RCC 7860 (cell line): ENCODE data around the gene ITPRID1.
A peak's percentile ranks its signal among the peaks of the same experiment; 100 is the strongest.
"Not testable (repeated sequence)": the region's sequence is repeated elsewhere in the genome, so short reads cannot be mapped to it uniquely, and the experiment has no call there.

Source experiments
- DNase-seq: peaks from one replicate; pipeline ENCODE4 v3.0.0-alpha.2; 2015; ENCODE audit warnings: low spot score
- FAIRE-seq: peaks from 2 replicates; lab custom pipeline; 2012; peaks lifted over from hg19 to GRCh38; lab: Jason Lieb, UNC

Gene ITPRID1

GRCh38 chr7:31513790-31514189 is at the start of gene ITPRID1:
ITPRID1 (plus strand) TSS chr7:31514090; CDS start chr7:31553025, 38,935 bp downstream.
- FAIRE-seq, result no peak
- DNase-seq, result no peak

DNA sequence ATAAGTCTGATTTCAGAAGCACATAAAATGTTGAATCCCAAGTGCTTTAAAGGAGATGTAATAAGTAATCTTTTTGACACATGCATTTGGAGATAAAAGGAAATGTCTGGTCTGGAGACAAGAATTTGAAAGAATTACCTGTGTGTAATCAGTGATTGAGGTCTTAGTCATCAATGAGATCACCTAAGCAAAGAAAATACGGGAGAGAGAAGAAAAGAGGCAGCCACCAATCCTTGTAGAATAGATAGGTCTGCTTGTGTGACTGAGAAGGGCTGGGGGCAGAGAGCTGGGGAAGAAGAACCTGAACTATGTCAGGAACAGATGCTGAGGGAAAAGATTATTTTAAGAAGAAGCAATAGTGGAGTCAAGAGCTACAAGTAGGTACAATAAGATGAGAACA is 49.3 kb upstream of the ITPRID1 start:
- FAIRE-seq, result peak; percentile 78
- DNase-seq, result peak; percentile 85

DNA sequence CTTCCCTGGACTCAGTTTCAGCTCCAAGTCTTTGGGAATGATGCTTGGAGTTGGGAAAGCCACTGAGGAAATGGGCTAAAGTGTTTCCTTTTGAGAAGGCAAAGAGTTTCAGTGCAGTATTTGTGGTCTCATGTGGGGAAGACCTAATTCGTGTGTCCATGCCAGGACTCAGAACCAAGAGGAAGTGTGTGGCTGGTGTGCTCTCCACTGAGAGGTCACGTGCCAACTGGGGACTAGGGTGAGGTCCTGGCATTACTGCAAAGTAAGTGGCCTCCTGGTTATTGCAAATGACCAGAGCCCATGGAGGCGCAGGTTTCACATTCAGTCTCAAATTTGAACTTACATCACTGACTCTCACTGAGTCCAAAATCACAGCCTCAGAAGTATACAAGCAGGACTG is 48.6 kb upstream of the ITPRID1 start:
- FAIRE-seq (no peak), DNase-seq (no peak)

DNA sequence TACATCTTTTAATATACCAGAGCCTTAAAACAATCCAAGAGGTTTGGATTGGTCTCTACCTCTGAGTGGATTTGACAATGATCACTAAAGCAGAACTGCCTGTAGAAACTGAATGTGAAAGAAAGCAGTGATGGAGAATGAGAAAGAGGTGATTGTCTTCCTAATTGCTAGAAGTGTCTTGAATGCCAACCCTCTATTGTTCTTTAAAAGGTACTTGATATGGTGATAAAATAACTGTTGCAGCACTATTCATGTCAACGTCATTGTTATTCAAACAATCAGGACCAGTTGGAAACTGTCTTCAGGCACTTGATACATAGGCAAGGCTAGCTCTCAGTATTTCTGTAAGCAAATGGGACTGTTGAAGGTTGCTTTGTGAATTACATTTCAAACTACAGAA is 47.9 kb upstream of the ITPRID1 start:
- FAIRE-seq (no peak), DNase-seq (no peak)

DNA sequence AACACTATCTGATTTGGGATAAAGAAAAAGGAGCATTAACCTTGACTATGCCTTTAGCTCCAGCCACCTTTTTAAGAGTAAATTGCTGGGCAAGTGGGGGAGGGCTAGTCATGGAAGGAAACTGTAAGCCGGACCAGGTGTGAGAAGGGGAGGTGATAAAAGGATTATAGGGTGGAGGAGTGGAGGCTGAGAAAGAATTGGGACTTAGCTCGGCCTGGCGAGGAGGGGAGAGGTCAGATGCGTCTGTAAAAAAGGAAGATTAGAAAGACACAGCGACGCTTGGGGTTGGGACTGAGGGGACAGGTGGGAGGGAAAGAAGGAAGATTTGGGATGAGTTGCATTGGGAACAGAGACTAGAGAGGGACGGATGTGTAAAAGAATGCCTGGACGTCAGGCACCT is 43.0 kb upstream of the ITPRID1 start:
- DNase-seq, FAIRE-seq: not testable (repeated sequence)

GRCh38 chr7:31475368-31475767 is 38.5 kb upstream of the ITPRID1 start:
- no peak for FAIRE-seq
- DNase-seq, result no peak

GRCh38 chr7:31476073-31476745 is 37.7 kb upstream of the ITPRID1 start:
- FAIRE-seq (no peak), DNase-seq (no peak)

GRCh38 chr7:31476941-31477677 is 36.8 kb upstream of the ITPRID1 start:
- DNase-seq, result no peak
- no peak for FAIRE-seq

- no peak for DNase-seq
- FAIRE-seq, result no peak
Measured at GRCh38 chr7:31478018-31478417, 35.9 kb upstream of the ITPRID1 start.

GRCh38 chr7:31478721-31479120 is 35.2 kb upstream of the ITPRID1 start:
- no peak for DNase-seq
- FAIRE-seq, result no peak

DNA sequence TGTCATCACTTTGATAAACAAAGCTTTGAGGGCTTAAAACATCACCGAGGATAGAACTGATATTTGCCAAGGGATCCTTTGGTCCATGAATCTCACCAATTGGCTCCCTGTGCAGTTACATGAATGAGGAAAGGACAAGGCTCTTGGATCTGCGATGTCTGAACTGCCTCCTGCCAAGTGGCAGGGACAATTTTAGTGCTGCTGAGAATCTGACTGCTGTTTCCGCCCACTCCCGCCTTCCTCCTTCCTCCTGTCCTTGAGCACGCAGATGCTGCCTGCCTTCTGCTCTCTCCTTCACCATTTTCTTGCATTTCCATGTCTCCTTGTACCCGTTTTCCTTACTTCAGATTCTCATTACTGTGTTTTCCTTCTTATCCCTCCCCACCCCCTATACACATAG is 26.8 kb upstream of the ITPRID1 start:
- FAIRE-seq (no peak), DNase-seq (no peak)

GRCh38 chr7:31487476-31487875 is 26.4 kb upstream of the ITPRID1 start:
- FAIRE-seq, result no peak
- peak; percentile 41 for DNase-seq

DNA sequence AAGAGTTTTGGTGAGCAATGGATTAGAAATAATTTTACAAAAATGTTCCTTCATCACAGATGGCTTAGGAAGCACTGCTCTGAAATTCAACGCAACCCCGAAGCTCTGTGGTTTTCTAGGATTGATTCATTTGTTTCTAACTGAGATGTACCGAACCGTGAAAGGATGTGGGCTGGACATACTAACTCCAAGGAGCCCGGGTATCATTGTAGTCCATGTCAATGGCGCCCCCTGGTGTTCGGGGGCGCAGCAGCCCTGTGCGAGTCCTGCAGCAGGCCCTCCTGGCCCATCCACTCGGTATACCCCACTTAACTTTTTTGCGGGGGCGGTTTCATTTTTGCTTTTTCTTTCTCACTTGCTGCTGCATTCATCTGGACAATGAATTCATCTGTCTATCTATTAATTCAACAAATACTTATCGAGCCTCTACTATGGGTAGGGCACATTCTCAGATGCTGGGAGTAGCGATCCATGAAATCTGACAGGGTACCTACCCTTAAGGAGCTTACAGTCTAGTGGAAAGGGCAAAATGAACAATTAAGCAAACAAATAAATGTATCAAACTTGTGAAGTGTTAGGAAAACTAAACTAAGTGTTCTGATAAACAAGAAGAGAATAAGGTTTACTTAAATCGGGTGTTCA is 25.2 kb upstream of the ITPRID1 start:
- peak; percentile 87 for DNase-seq
- peak; percentile 90 for FAIRE-seq

DNA sequence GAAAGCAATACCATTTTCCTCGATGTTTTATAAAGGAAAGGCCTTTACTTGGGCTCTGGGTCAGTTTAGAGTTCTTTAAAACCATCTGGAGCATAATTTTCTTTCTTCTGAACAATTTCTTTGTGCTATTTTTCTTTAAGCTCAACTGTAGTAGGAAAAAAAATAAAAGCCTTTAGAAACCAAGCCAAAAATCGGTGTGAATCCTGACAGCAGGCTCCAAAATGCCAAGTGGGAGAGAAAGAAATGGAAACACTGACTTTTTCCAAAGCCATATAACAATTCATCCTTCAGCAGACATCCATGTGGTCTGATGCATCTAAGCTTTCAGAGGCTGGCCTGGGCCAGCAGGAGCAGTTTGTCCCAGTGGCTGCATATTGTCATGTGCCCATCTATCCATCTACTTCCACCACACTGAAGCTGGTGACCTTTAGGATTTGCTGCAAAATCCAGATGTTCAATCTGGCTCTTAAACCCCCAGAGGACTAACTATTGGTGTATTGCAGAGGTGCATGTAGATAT is 23.0 kb upstream of the ITPRID1 start:
- DNase-seq (no peak), FAIRE-seq (no peak)

DNA sequence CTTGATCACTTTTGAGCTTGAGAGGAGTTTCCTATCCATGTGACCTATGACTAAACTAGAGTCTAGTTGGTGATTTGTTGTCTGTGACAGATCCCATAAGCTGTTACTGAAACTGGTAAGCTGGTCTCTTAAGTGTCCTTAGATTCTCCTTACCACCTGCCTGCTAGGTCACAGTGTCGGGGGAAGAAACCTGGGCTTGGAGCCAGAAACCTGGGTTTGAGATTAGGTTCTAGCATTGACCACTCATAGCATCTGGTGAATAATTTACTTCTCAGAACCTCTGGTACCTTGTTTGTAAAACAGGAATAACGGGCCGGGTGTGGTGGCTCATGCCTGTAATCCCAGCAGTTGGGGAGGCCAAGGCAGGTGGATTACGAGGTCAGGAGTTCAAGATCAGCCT is 21.8 kb upstream of the ITPRID1 start:
- FAIRE-seq, result no peak
- no peak for DNase-seq

DNA sequence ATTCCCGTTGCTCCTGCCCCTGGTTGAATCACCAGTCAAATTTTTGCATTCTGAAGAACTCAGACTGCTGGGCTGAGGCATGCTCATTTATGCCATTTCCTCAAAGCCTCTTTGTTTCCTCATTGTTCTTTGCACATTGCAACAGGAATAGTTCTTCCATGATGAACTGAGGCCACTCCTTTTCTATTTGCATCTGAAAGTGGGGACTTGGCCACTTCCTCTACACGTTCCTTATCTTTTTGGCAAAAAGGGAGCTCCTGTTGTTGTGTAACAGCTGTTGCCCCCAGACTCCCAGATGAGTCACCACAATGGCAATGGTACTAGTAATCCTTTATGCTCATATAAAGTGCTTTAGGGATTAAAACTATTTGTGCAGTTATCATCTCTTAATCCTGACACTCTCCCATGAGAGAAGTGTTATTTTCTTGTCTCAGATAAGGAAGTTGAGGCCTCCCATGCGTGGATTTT is 20.1 kb upstream of the ITPRID1 start:
- FAIRE-seq (no peak), DNase-seq (no peak)

GRCh38 chr7:31494421-31494820 is 19.5 kb upstream of the ITPRID1 start:
- no peak for FAIRE-seq
- DNase-seq, result no peak

GRCh38 chr7:31495653-31496052 is 18.2 kb upstream of the ITPRID1 start:
- DNase-seq (no peak), FAIRE-seq (no peak)

- DNase-seq (peak; percentile 60), FAIRE-seq (no peak)
Measured at GRCh38 chr7:31497516-31497915, 16.4 kb upstream of the ITPRID1 start.

- no peak for FAIRE-seq
- no peak for DNase-seq
Measured at GRCh38 chr7:31500656-31501055, 13.2 kb upstream of the ITPRID1 start.

DNA sequence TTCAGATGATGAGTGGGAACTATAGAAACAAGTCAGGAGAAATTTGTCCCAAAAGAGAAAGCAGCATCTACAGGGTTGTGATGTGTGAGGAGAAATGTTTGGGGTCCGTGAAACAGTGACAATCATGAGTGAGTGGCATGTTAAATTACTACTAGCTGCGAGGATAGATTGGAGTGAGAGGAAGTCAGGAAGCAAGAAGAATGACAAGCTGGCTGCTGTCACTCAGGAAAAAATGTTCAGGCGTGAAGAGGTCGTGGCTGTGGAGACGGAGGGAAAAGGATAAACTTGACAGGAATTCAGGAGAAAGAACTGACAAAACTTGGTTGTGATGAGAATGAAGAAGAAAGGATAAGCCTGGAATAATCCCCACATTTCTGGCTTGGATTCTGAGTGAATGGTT is 5.1 kb upstream of the ITPRID1 start:
- DNase-seq (no peak), FAIRE-seq (no peak)

- FAIRE-seq (no peak), DNase-seq (no peak)
Measured at GRCh38 chr7:31512166-31512565, 1.7 kb upstream of the ITPRID1 start.
